ENCODE measurements around the gene PCSK4. TPM values are rescaled to one million over a fixed set of nuclear protein-coding genes. Genes with fewer than 3 reads are reported as not detected.

PCSK4 gene
- total RNA-seq, 1 donor from 2014 or later: 5.4 TPM

DNA sequence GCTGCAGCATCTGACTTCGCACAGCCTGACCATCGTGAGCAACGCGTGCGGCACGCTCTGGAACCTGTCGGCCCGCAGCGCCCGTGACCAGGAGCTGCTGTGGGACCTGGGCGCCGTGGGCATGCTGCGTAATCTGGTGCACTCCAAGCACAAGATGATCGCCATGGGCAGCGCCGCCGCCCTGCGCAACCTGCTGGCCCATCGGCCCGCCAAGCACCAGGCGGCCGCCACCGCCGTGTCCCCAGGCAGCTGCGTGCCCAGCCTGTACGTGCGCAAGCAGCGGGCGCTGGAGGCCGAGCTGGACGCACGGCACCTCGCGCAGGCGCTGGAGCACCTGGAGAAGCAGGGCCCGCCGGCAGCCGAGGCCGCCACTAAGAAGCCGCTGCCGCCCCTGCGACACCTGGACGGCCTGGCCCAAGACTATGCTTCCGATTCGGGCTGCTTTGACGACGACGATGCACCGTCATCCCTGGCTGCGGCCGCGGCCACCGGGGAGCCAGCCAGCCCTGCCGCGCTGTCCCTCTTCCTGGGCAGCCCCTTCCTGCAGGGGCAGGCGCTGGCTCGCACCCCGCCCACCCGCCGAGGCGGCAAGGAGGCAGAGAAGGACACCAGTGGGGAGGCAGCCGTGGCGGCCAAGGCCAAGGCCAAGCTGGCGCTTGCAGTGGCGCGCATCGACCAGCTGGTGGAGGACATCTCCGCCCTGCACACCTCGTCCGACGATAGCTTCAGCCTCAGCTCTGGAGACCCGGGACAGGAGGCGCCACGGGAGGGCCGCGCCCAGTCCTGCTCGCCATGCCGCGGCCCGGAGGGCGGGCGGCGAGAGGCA, 24.7 kb downstream of the PCSK4 start:
- Histone ChIP-seq H3K4me1 (peaks cover 41% of the 10 kb centered on the region), H3K9me3 (no peaks in the 10 kb centered on the region), H3K36me3 (no peaks in the 10 kb centered on the region), H3K4me3 (no peak overlapping the region), H3K27me3 (no peaks in the 10 kb centered on the region), H3K27ac (no peak overlapping the region)
- DNase-seq (ENCODE audit: extremely low spot score in 2 of 2): no peak
- intact Hi-C loops (cut with DNase I): no loop called here
- TF ChIP-seq, protein P1, sequence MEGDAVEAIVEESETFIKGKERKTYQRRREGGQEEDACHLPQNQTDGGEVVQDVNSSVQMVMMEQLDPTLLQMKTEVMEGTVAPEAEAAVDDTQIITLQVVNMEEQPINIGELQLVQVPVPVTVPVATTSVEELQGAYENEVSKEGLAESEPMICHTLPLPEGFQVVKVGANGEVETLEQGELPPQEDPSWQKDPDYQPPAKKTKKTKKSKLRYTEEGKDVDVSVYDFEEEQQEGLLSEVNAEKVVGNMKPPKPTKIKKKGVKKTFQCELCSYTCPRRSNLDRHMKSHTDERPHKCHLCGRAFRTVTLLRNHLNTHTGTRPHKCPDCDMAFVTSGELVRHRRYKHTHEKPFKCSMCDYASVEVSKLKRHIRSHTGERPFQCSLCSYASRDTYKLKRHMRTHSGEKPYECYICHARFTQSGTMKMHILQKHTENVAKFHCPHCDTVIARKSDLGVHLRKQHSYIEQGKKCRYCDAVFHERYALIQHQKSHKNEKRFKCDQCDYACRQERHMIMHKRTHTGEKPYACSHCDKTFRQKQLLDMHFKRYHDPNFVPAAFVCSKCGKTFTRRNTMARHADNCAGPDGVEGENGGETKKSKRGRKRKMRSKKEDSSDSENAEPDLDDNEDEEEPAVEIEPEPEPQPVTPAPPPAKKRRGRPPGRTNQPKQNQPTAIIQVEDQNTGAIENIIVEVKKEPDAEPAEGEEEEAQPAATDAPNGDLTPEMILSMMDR (IDR thresholded peaks at IDR 0.05): no peak
- TF ChIP-seq POLR2A (IDR thresholded peaks at IDR 0.05) (no peak), POLR2AphosphoS5 (IDR thresholded peaks at IDR 0.05; ENCODE audit: insufficient read depth in 1 of 2, low read depth in 1 of 2) (no peak)

DNA sequence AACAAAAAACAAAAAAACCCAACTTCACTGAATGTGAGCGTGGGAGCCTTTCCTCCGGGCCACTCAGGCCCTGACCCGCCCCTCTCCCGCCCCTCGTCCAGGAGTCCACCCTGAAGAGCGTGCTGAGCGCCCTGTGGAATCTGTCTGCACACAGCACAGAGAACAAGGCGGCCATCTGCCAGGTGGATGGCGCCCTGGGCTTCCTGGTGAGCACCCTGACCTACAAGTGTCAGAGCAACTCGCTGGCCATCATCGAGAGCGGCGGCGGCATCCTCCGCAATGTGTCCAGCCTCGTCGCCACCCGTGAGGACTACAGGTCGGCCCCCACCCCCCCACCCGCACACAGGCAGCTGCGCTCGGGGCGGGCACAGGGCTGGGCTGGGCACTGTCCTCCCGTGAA, 28.3 kb downstream of the PCSK4 start:
- peaks cover 15% of the 10 kb centered on the region for H3K4me1 ChIP-seq
- no peaks in the 10 kb centered on the region for H3K27me3 ChIP-seq
- intact Hi-C loops (cut with DNase I): no loop called here

DNA sequence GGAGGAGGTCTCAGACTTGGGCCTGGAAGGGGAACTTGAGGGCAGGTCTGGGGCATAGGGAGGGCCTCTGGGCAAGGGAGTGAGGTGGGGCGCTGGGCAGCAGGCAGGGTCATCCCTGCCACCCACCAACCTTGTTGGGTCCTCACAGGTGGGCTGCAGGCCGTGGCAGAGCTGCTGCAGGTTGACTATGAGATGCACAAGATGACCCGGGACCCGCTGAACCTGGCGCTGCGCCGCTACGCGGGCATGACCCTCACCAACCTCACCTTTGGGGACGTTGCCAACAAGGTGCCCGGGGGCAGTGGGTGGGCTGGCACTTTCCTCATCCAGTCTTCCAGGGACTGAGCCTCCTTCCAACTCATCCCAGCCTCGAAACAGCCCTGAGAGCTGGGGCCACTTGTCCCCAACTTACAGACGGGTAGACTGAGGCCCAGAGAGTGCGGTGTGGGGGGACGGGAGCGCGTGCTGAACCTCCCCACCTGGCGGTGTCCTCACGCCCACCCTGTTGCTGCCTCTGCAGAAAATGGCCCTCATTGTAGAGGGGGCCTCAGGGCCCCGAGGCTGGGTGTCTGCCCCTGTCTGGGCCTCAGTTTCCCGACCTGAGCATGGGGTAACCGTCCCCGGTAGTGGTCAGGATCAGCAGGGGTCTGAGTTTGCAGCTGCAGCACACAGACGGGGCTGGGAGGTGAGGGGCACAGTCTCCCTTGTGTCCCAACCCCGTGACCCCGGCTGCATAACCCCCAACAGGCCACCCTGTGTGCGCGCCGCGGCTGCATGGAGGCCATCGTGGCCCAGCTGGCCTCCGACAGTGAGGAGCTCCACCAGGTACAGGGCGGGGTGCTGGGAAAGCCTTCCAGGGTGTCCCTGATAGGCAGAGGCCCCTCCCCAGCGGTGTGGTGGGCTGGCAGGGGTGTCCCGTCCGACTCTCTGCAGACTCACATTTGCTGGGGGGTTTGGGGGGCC, 29.8 kb downstream of the PCSK4 start:
- Histone ChIP-seq H3K4me1 (peaks cover 14% of the 10 kb centered on the region), H3K9me3 (no peaks in the 10 kb centered on the region), H3K27ac (no peak overlapping the region), H3K27me3 (peaks cover 5% of the 10 kb centered on the region), H3K36me3 (no peaks in the 10 kb centered on the region), H3K4me3 (no peak overlapping the region)
- intact Hi-C loops (cut with DNase I): no loop called here
- DNase-seq (ENCODE audit: extremely low spot score in 2 of 2): no peak
- no peak for TF ChIP-seq POLR2AphosphoS5 (IDR thresholded peaks at IDR 0.05; ENCODE audit: insufficient read depth in 1 of 2, low read depth in 1 of 2)
- TF ChIP-seq, protein P1 (IDR thresholded peaks at IDR 0.05): no peak
- no peak for TF ChIP-seq POLR2A (IDR thresholded peaks at IDR 0.05)

More for the DNA sequence above, 28.3 kb downstream of the PCSK4 start:
- no peaks in the 10 kb centered on the region for H3K36me3 ChIP-seq
- no peaks in the 10 kb centered on the region for H3K9me3 ChIP-seq
- no peak for DNase-seq (ENCODE audit: extremely low spot score in 2 of 2)
- no peak overlapping the region for H3K4me3 ChIP-seq
- TF ChIP-seq, protein P1 (IDR thresholded peaks at IDR 0.05): no peak
- no peak for TF ChIP-seq POLR2A (IDR thresholded peaks at IDR 0.05)
- no peak for TF ChIP-seq POLR2AphosphoS5 (IDR thresholded peaks at IDR 0.05; ENCODE audit: insufficient read depth in 1 of 2, low read depth in 1 of 2)
- H3K27ac ChIP-seq: no peak overlapping the region

DNA sequence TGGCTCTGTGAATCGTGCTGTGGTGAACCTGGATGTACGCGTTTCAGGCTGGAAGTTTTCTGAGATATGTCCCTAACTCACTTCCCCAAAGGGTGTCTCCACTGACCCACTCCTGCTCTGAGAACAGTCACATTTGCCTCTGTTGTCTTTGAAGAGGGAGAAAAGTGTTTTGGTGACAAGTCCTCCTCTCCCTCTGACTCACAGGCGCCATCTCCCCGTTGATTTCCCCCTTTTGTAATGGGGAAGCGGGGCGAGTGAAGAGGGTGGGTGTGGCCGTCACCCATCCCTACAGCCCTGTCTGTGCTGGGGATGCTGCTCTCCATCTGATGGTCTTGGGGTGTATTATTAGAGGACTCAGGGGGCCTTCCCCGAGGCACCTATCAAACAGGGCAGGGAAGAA, 30.7 kb downstream of the PCSK4 start:
- H3K27ac ChIP-seq: no peak overlapping the region
- H3K27me3 ChIP-seq: peaks cover 5% of the 10 kb centered on the region

More for the DNA sequence above, 30.7 kb downstream of the PCSK4 start:
- no peak for DNase-seq (ENCODE audit: extremely low spot score in 2 of 2)
- intact Hi-C loops (cut with DNase I): no loop called here
- Histone ChIP-seq H3K4me3 (no peak overlapping the region), H3K36me3 (no peaks in the 10 kb centered on the region), H3K4me1 (peaks cover 18% of the 10 kb centered on the region), H3K9me3 (no peaks in the 10 kb centered on the region)
- TF ChIP-seq, protein P1 (IDR thresholded peaks at IDR 0.05): no peak
- no peak for TF ChIP-seq POLR2AphosphoS5 (IDR thresholded peaks at IDR 0.05; ENCODE audit: insufficient read depth in 1 of 2, low read depth in 1 of 2)
- TF ChIP-seq POLR2A (IDR thresholded peaks at IDR 0.05): no peak

Measured in vagina (tissue), 2 donors.